Panc1 (cell line): ENCODE results near the gene ZNF248.

Experiments
- CTCF ChIP-seq: fragments of 450-650 bp; IDR thresholded peaks from 2 replicates; pipeline ENCODE4 v1.5.1; 2017; ENCODE audit warnings: mild to moderate bottlenecking
- POLR2AphosphoS5 ChIP-seq: IDR thresholded peaks from 2 replicates; pipeline ENCODE4 v1.6.1; 2012; ENCODE audit warnings: mild to moderate bottlenecking, low read depth, low read length, moderate library complexity
- REST ChIP-seq, 2 experiments: IDR thresholded peaks; 2 replicates each; pipeline ENCODE4 v1.6.1; 2011 to 2012; ENCODE audit warnings: low read depth in 2 of 2, control low read depth in 1 of 2, low read length in 1 of 2, mild to moderate bottlenecking in 1 of 2, moderate library complexity in 1 of 2; ENCODE audit not compliant: insufficient read depth in 1 of 2
- SIN3A ChIP-seq: IDR thresholded peaks from 2 replicates; pipeline ENCODE4 v1.6.1; 2012; ENCODE audit warnings: low read depth, mild to moderate bottlenecking, low read length, moderate library complexity, borderline replicate concordance; ENCODE audit not compliant: insufficient read depth

GRCh38 chr10:37775612-37776011 is 81.8 kb downstream of the ZNF248 start:
- TF ChIP-seq CTCF (no peak), REST (IDR thresholded peaks at IDR 0.05; ENCODE audit: insufficient read depth in 1 of 2, low read depth in 2 of 2, low read length in 1 of 2) (no peak), POLR2AphosphoS5 (no peak), SIN3A (no peak)
